ENCODE results near the gene ELK3. TPM values are rescaled to one million over a fixed set of nuclear protein-coding genes. Genes with fewer than 3 reads are reported as not detected.

The ELK3 gene
- total RNA-seq, 3 donors from 2014 or later = 33.8 to 43.1 (median 33.9) TPM

DNA sequence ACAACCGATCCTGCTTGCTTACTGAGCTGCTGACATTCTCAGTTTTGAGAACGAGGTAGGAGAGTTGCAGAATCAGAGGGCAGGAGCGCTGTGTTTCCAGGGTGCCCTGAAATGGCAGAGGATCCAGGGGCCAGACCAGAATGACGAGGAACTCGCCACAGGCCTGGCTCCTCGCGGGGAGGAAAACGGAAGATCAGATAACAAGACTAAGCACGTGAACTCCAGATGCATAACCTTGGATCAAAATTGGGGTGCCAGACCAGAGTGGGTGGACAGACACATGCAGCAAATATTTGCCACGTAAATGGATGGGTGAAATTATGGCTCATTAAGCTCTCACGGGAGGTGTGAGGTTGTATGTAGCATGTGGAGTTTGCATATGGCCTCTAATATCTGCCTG, 46.5 kb downstream of the ELK3 start:
- H3K9me3 Mint-ChIP-seq = no peaks in the 10 kb centered on the region
- H3K4me3 Mint-ChIP-seq = no peak overlapping the region
- DNase-seq (no peak), ATAC-seq (no peak)
- H3K36me3 Mint-ChIP-seq (ENCODE audit: insufficient read depth) = peaks cover 32% of the 10 kb centered on the region
- H3K27me3 Mint-ChIP-seq (ENCODE audit: low read depth) = no peaks in the 10 kb centered on the region
- peaks cover 78% of the 10 kb centered on the region for H3K4me1 Mint-ChIP-seq (ENCODE audit: low read depth)

DNA sequence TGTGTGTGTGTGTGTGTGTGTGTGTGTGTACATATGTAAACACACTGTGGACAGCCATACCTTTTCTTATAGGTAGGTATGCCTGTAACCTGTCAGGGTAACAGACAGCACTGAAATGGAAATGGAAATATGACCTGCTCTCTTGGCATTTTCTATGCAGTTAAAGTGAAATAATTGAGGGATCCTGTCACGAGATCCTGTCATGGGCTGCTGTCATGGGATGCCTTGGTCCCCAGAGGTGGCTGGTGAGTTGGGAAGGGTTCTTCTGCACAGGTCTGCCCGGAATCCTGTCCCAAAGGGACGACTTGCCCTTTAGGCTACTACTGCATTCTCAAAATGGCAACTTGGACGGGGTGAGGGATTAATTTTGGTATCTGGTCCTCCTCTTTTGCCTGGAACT, 47.3 kb downstream of the ELK3 start:
- ATAC-seq (no peak), DNase-seq (no peak)
- Mint-ChIP-seq H3K4me3 (peak overlapping the region; percentile 66), H3K4me1 (ENCODE audit: low read depth) (peaks cover 71% of the 10 kb centered on the region), H3K27me3 (ENCODE audit: low read depth) (no peaks in the 10 kb centered on the region), H3K36me3 (ENCODE audit: insufficient read depth) (peaks cover 27% of the 10 kb centered on the region), H3K9me3 (no peaks in the 10 kb centered on the region)

DNA sequence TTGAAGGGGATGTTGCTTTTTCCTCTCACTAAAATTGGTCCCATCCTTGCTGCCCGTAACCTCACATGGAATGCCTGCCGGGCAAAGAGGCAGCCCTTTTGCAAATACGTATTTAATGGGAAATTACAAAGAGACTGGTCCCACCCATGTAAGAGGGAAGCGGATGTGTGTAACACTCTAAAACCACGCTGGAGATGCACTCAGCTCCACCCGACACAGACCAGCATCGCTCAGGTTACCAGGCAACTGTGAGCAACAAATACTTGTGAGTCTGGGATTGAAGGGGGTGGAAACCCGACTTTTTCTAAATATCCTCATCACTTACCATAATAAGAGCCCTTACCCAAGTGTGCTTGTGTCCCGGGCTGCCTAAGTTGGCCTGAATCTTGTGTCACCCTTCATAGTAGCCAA, 47.7 kb downstream of the ELK3 start:
- DNase-seq = peak; percentile 31
- Mint-ChIP-seq H3K36me3 (ENCODE audit: insufficient read depth) (peaks cover 28% of the 10 kb centered on the region), H3K4me3 (peak overlapping the region; percentile 66), H3K4me1 (ENCODE audit: low read depth) (peaks cover 67% of the 10 kb centered on the region), H3K27me3 (ENCODE audit: low read depth) (no peaks in the 10 kb centered on the region), H3K9me3 (no peaks in the 10 kb centered on the region)
- ATAC-seq = peak; percentile 81 to 82

DNA sequence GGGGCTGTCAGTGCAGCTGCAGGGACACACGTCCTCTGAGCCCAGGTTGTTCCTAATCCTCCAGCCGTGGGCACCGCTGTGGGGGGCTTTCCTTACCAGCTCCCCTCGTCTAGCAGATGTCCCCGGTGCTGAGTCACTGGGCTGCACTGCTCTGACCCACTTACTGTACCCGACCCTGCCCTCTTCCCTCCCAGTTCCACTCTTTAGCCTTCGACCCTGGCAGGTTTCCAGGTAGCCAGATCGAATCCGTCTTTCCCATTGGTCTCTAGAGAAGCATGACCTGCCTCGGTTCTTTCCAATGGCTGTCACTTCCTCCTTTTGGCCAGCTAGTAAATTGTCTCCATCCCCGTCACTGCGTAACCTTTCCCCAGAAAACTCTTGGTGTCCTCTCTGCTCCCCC, 48.4 kb downstream of the ELK3 start:
- no peak overlapping the region for H3K4me3 Mint-ChIP-seq
- H3K9me3 Mint-ChIP-seq = no peaks in the 10 kb centered on the region
- H3K4me1 Mint-ChIP-seq (ENCODE audit: low read depth) = peaks cover 61% of the 10 kb centered on the region
- no peaks in the 10 kb centered on the region for H3K27me3 Mint-ChIP-seq (ENCODE audit: low read depth)
- DNase-seq (no peak), ATAC-seq (no peak)
- H3K36me3 Mint-ChIP-seq (ENCODE audit: insufficient read depth) = peaks cover 31% of the 10 kb centered on the region

DNA sequence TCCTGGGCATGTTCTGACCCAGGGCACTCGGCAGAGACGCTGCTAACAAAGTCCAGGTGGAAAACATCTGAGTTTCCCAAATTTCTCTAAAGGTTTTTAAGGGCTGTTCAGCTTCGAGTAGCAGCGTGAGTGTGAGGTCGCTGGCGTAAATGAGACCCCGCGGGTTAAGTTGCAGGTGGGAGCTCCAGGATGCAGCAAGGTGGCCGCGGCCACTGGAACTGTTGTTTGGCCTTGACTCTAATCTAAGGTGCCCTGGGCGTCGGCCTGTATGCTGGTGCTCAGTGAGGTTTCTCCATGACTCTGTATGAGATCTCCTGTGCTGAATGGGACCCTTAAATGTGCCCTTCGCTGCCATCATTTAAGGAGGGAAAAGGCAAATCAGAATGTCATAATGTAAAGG, 50.7 kb downstream of the ELK3 start:
- ATAC-seq = no peak
- Mint-ChIP-seq H3K9me3 (no peaks in the 10 kb centered on the region), H3K4me1 (ENCODE audit: low read depth) (peaks cover 49% of the 10 kb centered on the region)

DNA sequence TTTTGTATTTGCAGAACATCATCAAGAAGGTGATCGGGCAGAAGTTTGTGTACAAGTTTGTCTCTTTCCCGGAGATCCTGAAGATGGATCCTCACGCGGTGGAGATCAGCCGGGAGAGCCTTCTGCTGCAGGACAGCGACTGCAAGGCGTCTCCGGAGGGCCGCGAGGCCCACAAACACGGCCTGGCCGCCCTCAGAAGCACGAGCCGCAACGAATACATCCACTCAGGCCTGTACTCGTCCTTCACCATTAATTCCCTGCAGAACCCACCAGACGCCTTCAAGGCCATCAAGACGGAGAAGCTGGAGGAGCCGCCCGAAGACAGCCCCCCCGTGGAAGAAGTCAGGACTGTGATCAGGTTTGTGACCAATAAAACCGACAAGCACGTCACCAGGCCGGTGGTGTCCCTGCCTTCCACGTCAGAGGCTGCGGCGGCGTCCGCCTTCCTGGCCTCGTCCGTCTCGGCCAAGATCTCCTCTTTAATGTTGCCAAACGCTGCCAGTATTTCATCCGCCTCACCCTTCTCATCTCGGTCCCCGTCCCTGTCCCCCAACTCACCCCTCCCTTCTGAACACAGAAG, 52.8 kb downstream of the ELK3 start:
- DNase-seq (no peak), ATAC-seq (no peak)
- Mint-ChIP-seq H3K4me3 (no peak overlapping the region), H3K4me1 (ENCODE audit: low read depth) (peaks cover 41% of the 10 kb centered on the region), H3K36me3 (ENCODE audit: insufficient read depth) (peaks cover 50% of the 10 kb centered on the region), H3K9me3 (no peaks in the 10 kb centered on the region), H3K27me3 (ENCODE audit: low read depth) (no peaks in the 10 kb centered on the region)

More for the DNA sequence above, 50.7 kb downstream of the ELK3 start:
- DNase-seq = no peak
- Mint-ChIP-seq H3K27me3 (ENCODE audit: low read depth) (no peaks in the 10 kb centered on the region), H3K4me3 (no peak overlapping the region), H3K36me3 (ENCODE audit: insufficient read depth) (peaks cover 37% of the 10 kb centered on the region)

DNA sequence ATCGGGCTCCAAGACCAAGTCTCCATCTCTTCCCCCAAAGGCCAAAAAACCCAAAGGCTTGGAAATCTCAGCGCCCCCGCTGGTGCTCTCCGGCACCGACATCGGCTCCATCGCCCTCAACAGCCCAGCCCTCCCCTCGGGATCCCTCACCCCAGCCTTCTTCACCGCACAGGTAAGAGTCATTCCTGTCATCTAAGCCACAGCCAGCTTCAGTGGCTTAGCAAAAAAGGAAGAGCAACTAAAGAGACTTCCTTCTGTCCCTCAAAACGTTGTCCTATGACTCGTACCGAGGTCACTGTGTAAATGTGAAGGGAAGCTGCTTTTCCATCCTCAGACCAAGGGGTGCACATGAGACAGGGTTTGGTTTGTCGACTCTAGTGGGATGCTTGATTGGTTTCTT, 53.4 kb downstream of the ELK3 start:
- DNase-seq = no peak
- no peaks in the 10 kb centered on the region for H3K27me3 Mint-ChIP-seq (ENCODE audit: low read depth)

DNA sequence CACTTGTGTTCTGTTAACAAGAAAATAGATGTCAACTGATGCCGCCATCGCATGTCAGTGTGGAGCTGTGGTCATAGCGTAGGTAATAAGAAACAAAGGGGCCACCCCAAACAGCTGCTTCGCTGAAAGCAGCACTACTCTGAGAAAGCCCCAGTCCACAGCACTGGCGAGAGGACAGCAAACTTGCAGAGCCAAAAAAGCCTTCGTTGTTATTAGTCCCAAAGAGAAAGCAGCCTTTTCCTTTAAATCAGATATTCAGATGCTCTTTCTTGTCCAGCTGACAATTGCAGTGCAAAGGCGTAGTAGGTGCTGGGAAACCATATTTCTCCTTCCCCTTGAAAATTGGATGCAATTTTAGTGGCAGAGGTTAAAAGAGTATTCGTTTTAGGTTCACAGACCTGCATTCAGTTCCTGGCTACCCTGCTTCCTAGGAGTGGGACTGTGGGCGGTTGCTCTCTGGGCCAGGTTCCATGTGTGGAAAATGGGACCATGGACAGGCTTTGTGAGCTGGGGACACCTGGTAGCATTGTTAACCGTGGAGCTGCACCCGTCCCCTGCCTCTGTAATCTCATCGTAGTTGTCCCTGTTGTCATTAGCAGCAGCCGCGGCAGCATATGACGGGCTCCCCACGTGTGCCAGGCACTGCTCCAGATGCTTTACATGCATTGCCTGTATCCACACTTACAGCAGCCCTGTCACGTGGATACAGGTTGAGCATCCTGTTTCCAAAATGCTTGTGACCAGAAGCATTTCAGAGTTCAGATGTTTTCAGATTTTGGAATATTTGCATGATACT, 54.2 kb downstream of the ELK3 start:
- Mint-ChIP-seq H3K36me3 (ENCODE audit: insufficient read depth) (peaks cover 54% of the 10 kb centered on the region), H3K4me1 (ENCODE audit: low read depth) (peaks cover 33% of the 10 kb centered on the region)

More for the DNA sequence above, 53.4 kb downstream of the ELK3 start:
- peaks cover 39% of the 10 kb centered on the region for H3K4me1 Mint-ChIP-seq (ENCODE audit: low read depth)
- ATAC-seq = peak; percentile 23 to 35
- H3K36me3 Mint-ChIP-seq (ENCODE audit: insufficient read depth) = peaks cover 56% of the 10 kb centered on the region
- H3K4me3 Mint-ChIP-seq = no peak overlapping the region
- no peaks in the 10 kb centered on the region for H3K9me3 Mint-ChIP-seq

DNA sequence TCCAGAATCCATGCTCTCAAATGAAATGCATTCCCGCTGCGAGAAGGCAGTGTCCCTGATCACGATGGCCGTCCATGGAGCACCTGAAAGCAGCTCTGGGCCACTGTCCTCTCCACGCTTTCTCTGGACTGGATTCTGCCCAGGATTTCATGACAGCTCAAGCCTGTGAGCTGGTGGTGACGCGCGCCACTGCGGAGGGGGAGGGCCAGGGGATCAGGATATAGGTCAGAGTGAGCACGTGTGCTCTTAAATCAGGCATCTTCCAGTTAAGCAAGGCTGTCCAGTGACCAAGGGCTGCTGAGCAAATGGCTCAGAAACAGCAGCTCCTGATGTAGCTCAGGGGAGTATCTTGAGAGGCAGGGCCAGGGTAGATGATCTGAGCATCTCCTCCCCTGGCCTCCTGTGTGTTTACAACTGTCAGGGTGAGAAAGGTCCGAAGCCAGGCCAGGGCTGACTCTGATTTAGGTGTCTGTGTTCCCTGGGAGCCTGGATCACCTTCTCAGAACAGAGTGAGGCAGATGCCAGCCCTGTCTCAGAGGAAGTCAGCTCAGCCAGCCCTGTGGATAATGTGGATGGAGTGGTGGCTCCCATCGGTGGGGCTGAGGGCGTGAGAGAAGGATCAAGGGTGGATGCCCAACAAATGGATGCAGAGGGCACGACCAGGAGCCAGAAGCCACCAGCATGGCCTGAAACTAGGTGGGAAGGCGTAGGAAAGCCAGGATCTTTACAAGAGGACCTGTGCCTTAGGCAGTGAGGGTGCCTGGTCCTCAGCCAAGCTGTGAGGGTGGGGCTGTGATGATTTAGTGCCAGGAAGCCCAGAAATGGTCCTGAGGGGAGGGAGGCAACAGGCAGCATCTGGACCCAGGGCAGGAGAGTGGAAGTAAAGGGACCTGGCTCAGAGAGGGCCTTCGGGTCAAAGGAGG, 55.3 kb downstream of the ELK3 start:
- Mint-ChIP-seq H3K9me3 (no peaks in the 10 kb centered on the region), H3K4me1 (ENCODE audit: low read depth) (peaks cover 37% of the 10 kb centered on the region), H3K27me3 (ENCODE audit: low read depth) (no peaks in the 10 kb centered on the region), H3K36me3 (ENCODE audit: insufficient read depth) (peaks cover 59% of the 10 kb centered on the region), H3K4me3 (no peak overlapping the region)
- ATAC-seq (peak in 1 of 2 donors; percentile 22), DNase-seq (no peak)

More for the DNA sequence above, 54.2 kb downstream of the ELK3 start:
- no peak overlapping the region for H3K4me3 Mint-ChIP-seq
- no peak for ATAC-seq
- H3K9me3 Mint-ChIP-seq = no peaks in the 10 kb centered on the region
- H3K27me3 Mint-ChIP-seq (ENCODE audit: low read depth) = no peaks in the 10 kb centered on the region
- DNase-seq = no peak

DNA sequence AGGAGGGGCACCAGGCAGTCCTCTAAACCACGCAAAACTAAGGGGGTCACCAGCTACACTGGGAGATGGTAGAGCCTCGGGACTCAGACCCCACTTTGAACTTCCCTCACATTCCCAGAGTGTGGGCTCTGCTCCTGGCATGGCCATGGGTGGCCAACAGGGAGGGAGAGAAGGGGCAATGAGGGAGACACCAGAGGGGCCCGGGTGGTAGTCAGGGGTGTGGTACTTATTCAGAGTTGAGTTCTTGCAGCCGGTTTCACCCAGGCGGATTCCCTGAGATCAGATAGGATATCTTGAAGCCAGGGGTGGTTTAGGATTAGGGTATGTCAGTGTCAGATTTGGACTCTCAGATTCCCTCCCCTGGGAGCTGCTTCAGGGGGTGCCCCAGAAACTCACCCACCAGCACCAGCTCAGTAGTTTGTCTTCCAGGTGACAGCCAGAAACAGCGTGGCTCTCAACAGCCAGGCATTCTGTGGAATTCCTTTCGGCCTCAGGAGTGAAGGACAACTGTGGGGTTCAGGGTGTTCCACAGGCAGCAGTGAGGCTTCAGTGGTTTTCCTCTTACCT, 56.0 kb downstream of the ELK3 start:
- no peaks in the 10 kb centered on the region for H3K9me3 Mint-ChIP-seq
- DNase-seq = no peak
- H3K27me3 Mint-ChIP-seq (ENCODE audit: low read depth) = no peaks in the 10 kb centered on the region
- H3K36me3 Mint-ChIP-seq (ENCODE audit: insufficient read depth) = peaks cover 66% of the 10 kb centered on the region
- peaks cover 43% of the 10 kb centered on the region for H3K4me1 Mint-ChIP-seq (ENCODE audit: low read depth)
- H3K4me3 Mint-ChIP-seq = peak overlapping the region; percentile 36
- ATAC-seq = no peak

DNA sequence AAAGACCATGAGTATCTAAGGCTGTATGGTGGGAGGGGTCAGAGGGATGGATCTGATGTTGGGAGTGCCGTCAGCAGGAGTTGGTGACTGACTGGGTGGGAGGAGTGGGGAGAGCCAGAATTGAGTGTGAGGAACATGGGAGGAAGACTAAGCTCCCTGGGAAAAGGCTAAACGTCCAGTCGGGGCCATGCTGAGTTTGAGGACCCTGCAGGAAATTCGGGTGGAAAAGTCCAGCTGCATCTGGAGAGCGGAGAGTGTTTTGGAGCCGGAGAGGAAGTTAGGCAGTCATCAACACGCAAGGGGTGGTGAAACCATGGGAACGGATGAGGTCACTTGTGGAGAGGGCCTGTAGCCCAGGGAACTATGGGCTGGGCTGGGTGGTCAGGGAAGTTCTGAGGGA, 60.9 kb downstream of the ELK3 start:
- ATAC-seq (no peak), DNase-seq (no peak)
- peaks cover 32% of the 10 kb centered on the region for H3K4me1 Mint-ChIP-seq (ENCODE audit: low read depth)
- peaks cover 49% of the 10 kb centered on the region for H3K36me3 Mint-ChIP-seq (ENCODE audit: insufficient read depth)
- no peaks in the 10 kb centered on the region for H3K9me3 Mint-ChIP-seq
- no peaks in the 10 kb centered on the region for H3K27me3 Mint-ChIP-seq (ENCODE audit: low read depth)
- H3K4me3 Mint-ChIP-seq = no peak overlapping the region

DNA sequence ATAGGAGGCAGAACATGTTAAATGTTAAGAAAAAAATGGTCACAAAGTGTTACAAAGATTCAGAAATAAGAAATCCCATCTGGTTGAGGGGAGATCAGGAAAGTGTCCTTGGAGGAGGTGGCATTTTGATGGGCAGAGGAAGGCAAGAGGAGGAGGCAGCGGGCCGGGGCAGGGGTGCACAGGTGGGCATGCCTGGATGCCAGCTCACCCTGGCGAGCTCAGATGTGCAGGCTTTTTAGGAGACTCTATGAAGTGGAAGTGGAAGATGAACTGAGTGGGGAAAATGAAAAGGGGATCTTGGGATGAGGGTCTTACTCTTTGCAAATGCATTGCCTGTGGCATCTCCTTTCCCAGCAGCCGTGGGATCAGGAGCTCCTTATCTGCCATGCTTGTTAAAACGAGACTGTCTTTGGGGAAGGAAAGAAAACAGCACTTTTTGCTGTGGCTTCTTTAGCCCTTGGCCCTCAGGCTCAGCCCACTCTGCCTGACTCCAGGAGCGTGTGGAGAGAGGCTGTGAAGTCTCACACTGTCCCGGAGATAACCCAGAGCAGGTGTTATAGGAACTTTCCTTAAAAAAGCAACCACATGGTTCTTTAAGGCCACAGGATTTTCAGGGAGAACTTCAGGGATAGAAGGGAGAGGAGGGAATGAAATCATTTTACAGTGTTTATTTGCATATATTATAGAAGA, 62.6 kb downstream of the ELK3 start:
- peaks cover 22% of the 10 kb centered on the region for H3K4me1 Mint-ChIP-seq (ENCODE audit: low read depth)

DNA sequence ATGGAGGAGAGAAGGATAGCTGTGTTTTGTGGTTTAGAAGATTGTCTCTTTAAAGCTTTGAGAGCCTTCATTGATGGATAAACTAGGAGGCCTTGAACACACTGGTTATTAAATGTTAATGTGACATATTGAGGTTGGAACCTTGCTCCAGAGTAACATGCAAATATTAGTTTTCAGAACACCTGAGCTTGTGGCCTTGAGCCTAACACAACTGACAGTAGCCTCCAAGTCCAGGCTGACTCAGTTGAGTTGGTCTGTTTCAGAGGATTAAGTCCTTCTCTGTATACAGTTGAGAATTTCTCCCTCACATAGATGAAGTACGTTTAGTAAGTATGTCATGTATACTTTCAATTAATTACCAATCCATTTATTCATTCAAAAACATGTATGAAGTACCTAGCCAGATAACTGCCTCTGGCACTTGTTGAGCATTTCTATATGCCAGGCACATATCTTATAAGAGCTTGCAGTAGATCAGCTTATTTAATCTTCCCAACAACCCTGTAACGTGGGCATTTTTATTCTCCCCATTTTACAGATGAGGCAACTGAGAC, 63.5 kb downstream of the ELK3 start:
- peaks cover 18% of the 10 kb centered on the region for H3K4me1 Mint-ChIP-seq (ENCODE audit: low read depth)
- no peak for ATAC-seq
- no peaks in the 10 kb centered on the region for H3K9me3 Mint-ChIP-seq
- H3K27me3 Mint-ChIP-seq (ENCODE audit: low read depth) = no peaks in the 10 kb centered on the region
- no peak overlapping the region for H3K4me3 Mint-ChIP-seq
- peaks cover 36% of the 10 kb centered on the region for H3K36me3 Mint-ChIP-seq (ENCODE audit: insufficient read depth)
- DNase-seq = no peak

More for the DNA sequence above, 62.6 kb downstream of the ELK3 start:
- no peaks in the 10 kb centered on the region for H3K9me3 Mint-ChIP-seq
- ATAC-seq (no peak), DNase-seq (no peak)
- H3K36me3 Mint-ChIP-seq (ENCODE audit: insufficient read depth) = peaks cover 44% of the 10 kb centered on the region
- H3K4me3 Mint-ChIP-seq = no peak overlapping the region
- no peaks in the 10 kb centered on the region for H3K27me3 Mint-ChIP-seq (ENCODE audit: low read depth)

All from activated T-cell treated with anti-CD3 and anti-CD28 coated beads, Interleukin-2, amount 50 U/mL, for 4 hours (primary cell).